ENCODE data around the gene TMED4.

DNA sequence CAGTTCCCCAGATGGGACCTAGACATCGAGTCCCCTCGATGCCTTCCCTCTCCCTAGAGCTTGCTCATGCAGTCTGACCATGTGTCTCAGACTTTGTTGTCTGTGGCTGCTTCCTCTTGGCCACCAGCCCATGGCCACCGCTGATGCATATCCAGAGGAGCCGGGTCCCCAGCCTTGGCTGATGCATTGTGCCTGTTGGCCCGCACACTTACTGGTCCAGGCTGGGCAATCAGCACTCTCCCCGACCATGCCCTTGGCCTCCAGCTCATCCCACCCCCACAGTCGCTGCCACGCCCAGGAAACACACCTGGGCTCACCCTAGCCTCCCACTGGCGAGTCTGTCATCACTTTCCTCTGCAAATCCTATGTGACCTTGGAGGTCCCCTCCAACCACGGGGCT, 51.0 kb downstream of the TMED4 start:
- TF ChIP-seq, protein P1, sequence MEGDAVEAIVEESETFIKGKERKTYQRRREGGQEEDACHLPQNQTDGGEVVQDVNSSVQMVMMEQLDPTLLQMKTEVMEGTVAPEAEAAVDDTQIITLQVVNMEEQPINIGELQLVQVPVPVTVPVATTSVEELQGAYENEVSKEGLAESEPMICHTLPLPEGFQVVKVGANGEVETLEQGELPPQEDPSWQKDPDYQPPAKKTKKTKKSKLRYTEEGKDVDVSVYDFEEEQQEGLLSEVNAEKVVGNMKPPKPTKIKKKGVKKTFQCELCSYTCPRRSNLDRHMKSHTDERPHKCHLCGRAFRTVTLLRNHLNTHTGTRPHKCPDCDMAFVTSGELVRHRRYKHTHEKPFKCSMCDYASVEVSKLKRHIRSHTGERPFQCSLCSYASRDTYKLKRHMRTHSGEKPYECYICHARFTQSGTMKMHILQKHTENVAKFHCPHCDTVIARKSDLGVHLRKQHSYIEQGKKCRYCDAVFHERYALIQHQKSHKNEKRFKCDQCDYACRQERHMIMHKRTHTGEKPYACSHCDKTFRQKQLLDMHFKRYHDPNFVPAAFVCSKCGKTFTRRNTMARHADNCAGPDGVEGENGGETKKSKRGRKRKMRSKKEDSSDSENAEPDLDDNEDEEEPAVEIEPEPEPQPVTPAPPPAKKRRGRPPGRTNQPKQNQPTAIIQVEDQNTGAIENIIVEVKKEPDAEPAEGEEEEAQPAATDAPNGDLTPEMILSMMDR (IDR thresholded peaks at IDR 0.05): no peak
- TF ChIP-seq POLR2A (IDR thresholded peaks at IDR 0.05): no peak

All from heart left ventricle (tissue), 13 donors.